Liver (tissue), 3 donors: ENCODE data around the gene PKP4.

Source experiments
- TF ChIP-seq, protein P1 (sequence below): IDR thresholded peaks from 2 replicates; pipeline ENCODE4 v1.6.1; 2016; ENCODE audit warnings: antibody characterized with exemption
- TF ChIP-seq, protein P2 (sequence below): fragments of 150-350 bp; IDR thresholded peaks from 2 replicates; pipeline ENCODE4 v1.5.1; 2017; ENCODE audit warnings: improper control_type of control experiment, low read depth, low read length; ENCODE audit not compliant: missing input control
- donor health status: healthy.
- donor health status: healthy.

DNA sequence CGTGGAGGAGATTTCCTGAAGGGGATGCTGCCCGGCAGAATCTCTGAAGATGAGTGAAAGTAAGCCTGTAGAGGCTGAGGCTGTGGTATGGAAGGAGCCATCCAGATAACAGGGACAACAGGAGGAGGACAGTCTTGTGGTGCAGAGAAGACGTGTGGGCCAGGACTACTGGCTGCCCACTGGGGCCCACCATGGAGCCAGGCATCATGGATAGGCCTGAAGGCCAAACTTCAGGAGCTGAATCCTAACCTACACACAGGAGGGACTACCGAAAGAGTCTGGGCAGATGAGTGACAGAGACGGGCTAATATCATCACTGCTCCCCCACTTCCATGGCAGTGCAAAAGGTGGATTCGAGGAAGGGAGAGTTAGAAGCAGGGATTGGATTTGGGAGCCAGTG lies 207.0 kb downstream of the PKP4 start:
- TF ChIP-seq, protein P1, sequence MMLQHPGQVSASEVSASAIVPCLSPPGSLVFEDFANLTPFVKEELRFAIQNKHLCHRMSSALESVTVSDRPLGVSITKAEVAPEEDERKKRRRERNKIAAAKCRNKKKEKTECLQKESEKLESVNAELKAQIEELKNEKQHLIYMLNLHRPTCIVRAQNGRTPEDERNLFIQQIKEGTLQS: no peak
- TF ChIP-seq, protein P2, sequence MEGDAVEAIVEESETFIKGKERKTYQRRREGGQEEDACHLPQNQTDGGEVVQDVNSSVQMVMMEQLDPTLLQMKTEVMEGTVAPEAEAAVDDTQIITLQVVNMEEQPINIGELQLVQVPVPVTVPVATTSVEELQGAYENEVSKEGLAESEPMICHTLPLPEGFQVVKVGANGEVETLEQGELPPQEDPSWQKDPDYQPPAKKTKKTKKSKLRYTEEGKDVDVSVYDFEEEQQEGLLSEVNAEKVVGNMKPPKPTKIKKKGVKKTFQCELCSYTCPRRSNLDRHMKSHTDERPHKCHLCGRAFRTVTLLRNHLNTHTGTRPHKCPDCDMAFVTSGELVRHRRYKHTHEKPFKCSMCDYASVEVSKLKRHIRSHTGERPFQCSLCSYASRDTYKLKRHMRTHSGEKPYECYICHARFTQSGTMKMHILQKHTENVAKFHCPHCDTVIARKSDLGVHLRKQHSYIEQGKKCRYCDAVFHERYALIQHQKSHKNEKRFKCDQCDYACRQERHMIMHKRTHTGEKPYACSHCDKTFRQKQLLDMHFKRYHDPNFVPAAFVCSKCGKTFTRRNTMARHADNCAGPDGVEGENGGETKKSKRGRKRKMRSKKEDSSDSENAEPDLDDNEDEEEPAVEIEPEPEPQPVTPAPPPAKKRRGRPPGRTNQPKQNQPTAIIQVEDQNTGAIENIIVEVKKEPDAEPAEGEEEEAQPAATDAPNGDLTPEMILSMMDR: no peak
